ENCODE results near the gene PLA2G2E.
"Not testable (repeated sequence)": the region's sequence is repeated elsewhere in the genome, so short reads cannot be mapped to it uniquely, and the experiment has no call there.

The PLA2G2E gene

GRCh38 chr1:19880841-19881240 lies 42.6 kb downstream of the PLA2G2E start:
- not testable (repeated sequence) for DNase-seq

GRCh38 chr1:19879661-19880060 lies 43.8 kb downstream of the PLA2G2E start:
- no peak for DNase-seq

GRCh38 chr1:19879227-19879626 lies 44.2 kb downstream of the PLA2G2E start:
- no peak for DNase-seq

GRCh38 chr1:19878637-19878985 lies 44.8 kb downstream of the PLA2G2E start:
- no peak for DNase-seq

GRCh38 chr1:19877821-19878636 lies 45.4 kb downstream of the PLA2G2E start:
- DNase-seq: peak; percentile 41

- no peak for DNase-seq
These were observed 46.2 kb downstream of the PLA2G2E start for GRCh38 chr1:19877181-19877750.

- DNase-seq: no peak
These were observed 51.2 kb downstream of the PLA2G2E start for GRCh38 chr1:19872190-19872589.
